ENCODE data around the gene HEATR1. TPM values are rescaled to one million over a fixed set of nuclear protein-coding genes. Genes with fewer than 3 reads are reported as not detected.
"Not testable (repeated sequence)": the region's sequence is repeated elsewhere in the genome, so short reads cannot be mapped to it uniquely, and the experiment has no call there.

Gene HEATR1
- 15.1 and 21.8 TPM in 2 replicates for total RNA-seq (2014; rRNA removed; shearing (Covaris generic))

GRCh38 chr1:236603991-236604904 lies at the start of gene HEATR1:
TSS of gene HEATR1 (minus strand) at chr1:236604516. CDS start at chr1:236604095, 421 bp downstream.
- peak; percentile 94 for DNase-seq (ENCODE audit: low read depth)

- no peak for DNase-seq (ENCODE audit: low read depth)
Measured at GRCh38 chr1:236645016-236645680, 40.8 kb upstream of the HEATR1 start.

- no peak for DNase-seq (ENCODE audit: low read depth)
Measured at GRCh38 chr1:236642763-236643162, 38.4 kb upstream of the HEATR1 start.

GRCh38 chr1:236639686-236640085 lies 35.4 kb upstream of the HEATR1 start:
- peak; percentile 13 for DNase-seq (ENCODE audit: low read depth)

GRCh38 chr1:236638945-236639344 lies 34.6 kb upstream of the HEATR1 start:
- DNase-seq (ENCODE audit: low read depth), result no peak

- no peak for DNase-seq (ENCODE audit: low read depth)
Measured at GRCh38 chr1:236636017-236636416, 31.7 kb upstream of the HEATR1 start.

- no peak for DNase-seq (ENCODE audit: low read depth)
Measured at GRCh38 chr1:236627727-236628408, 23.6 kb upstream of the HEATR1 start.

- peak; percentile 66 for DNase-seq (ENCODE audit: low read depth)
Measured at GRCh38 chr1:236623371-236624166, 19.3 kb upstream of the HEATR1 start.

GRCh38 chr1:236622407-236622806 lies 18.1 kb upstream of the HEATR1 start:
- DNase-seq (ENCODE audit: low read depth), result no peak

- peak; percentile 33 for DNase-seq (ENCODE audit: low read depth)
Measured at GRCh38 chr1:236619398-236619797, 15.1 kb upstream of the HEATR1 start.

- DNase-seq (ENCODE audit: low read depth), result no peak
Measured at GRCh38 chr1:236618507-236618906, 14.2 kb upstream of the HEATR1 start.

GRCh38 chr1:236615399-236616148 lies 11.3 kb upstream of the HEATR1 start:
- DNase-seq (ENCODE audit: low read depth), result no peak

GRCh38 chr1:236612349-236612748 lies 8.0 kb upstream of the HEATR1 start:
- no peak for DNase-seq (ENCODE audit: low read depth)

- DNase-seq (ENCODE audit: low read depth), result peak; percentile 59
Measured at GRCh38 chr1:236608930-236609726, 4.8 kb upstream of the HEATR1 start.

GRCh38 chr1:236607597-236607996 lies 3.3 kb upstream of the HEATR1 start:
- not testable (repeated sequence) for DNase-seq (ENCODE audit: low read depth)

- DNase-seq (ENCODE audit: low read depth), result no peak
Measured at GRCh38 chr1:236604905-236605806, 840 bp upstream of the HEATR1 start.

- no peak for DNase-seq (ENCODE audit: low read depth)
Measured at GRCh38 chr1:236602171-236602570, 2.1 kb downstream of the HEATR1 start.

GRCh38 chr1:236590553-236591150 lies 13.7 kb downstream of the HEATR1 start:
- DNase-seq (ENCODE audit: low read depth), result no peak
